Mucosa of rectum (tissue), 2 donors: ENCODE results near the gene ERMAP.
"Not testable (repeated sequence)": the region's sequence is repeated elsewhere in the genome, so short reads cannot be mapped to it uniquely, and the experiment has no call there.

Experiments
- H3K27ac ChIP-seq, 2 donors: one replicate each; pipeline ENCODE4 v1.7.0; 2013; ENCODE audit warnings: inconsistent platforms in 2 of 2, low read depth in 2 of 2, low read length in 2 of 2
- H3K27me3 ChIP-seq, 2 donors: one replicate each; pipeline ENCODE4 v1.7.0; 2013; ENCODE audit warnings: low read length in 2 of 2; ENCODE audit not compliant: control insufficient read depth in 2 of 2, insufficient read depth in 2 of 2
- H3K36me3 ChIP-seq, 2 donors: one replicate each; pipeline ENCODE4 v1.7.0; 2013; ENCODE audit warnings: low read length in 2 of 2; ENCODE audit not compliant: control insufficient read depth in 2 of 2, insufficient read depth in 2 of 2
- H3K4me1 ChIP-seq, 2 donors: one replicate each; pipeline ENCODE4 v1.7.0; 2013; ENCODE audit warnings: low read length in 2 of 2, mild to moderate bottlenecking in 1 of 2; ENCODE audit not compliant: control insufficient read depth in 2 of 2, insufficient read depth in 2 of 2
- H3K4me3 ChIP-seq, 2 donors: one replicate each; pipeline ENCODE4 v1.7.0; 2013; ENCODE audit warnings: low read length in 2 of 2
- H3K9ac ChIP-seq, 2 donors: one replicate each; pipeline ENCODE4 v1.7.0; 2013; ENCODE audit warnings: low read length in 2 of 2, low read depth in 1 of 2, mild to moderate bottlenecking in 1 of 2
- H3K9me3 ChIP-seq, 2 donors: one replicate each; pipeline ENCODE4 v1.7.0; 2013; ENCODE audit warnings: low read length in 2 of 2; ENCODE audit not compliant: control insufficient read depth in 2 of 2
- donor health status: healthy.
- donor health status: Normal muscosa, but diverticular disease.

ERMAP gene

GRCh38 chr1:42849944-42850343 is 33.0 kb downstream of the ERMAP start:
- Histone ChIP-seq H3K4me1 (peaks cover 7 to 11% of the 10 kb centered on the region in 2 donors), H3K9ac (no peak overlapping the region), H3K9me3 (no peaks in the 10 kb centered on the region), H3K36me3 (peaks cover 12 to 17% of the 10 kb centered on the region in 2 donors), H3K4me3 (no peak overlapping the region), H3K27me3 (no peaks in the 10 kb centered on the region), H3K27ac (no peak overlapping the region)

GRCh38 chr1:42851420-42851819 is 34.5 kb downstream of the ERMAP start:
- no peak overlapping the region for H3K27ac ChIP-seq
- no peak overlapping the region for H3K9ac ChIP-seq
- H3K4me3 ChIP-seq = no peak overlapping the region
- peaks cover 12 to 17% of the 10 kb centered on the region in 2 donors for H3K36me3 ChIP-seq
- no peaks in the 10 kb centered on the region for H3K9me3 ChIP-seq
- H3K27me3 ChIP-seq = no peaks in the 10 kb centered on the region
- peaks cover 7% of the 10 kb centered on the region in 2 donors for H3K4me1 ChIP-seq

- Histone ChIP-seq H3K27me3 (no peaks in the 10 kb centered on the region), H3K36me3 (peaks cover 12 to 17% of the 10 kb centered on the region in 2 donors), H3K27ac (no peak overlapping the region), H3K9ac (no peak overlapping the region), H3K4me3 (no peak overlapping the region), H3K9me3 (no peaks in the 10 kb centered on the region), H3K4me1 (peaks cover 4% of the 10 kb centered on the region in 2 donors)
These were observed 35.2 kb downstream of the ERMAP start for GRCh38 chr1:42851960-42852607.

GRCh38 chr1:42852608-42852980 is 35.7 kb downstream of the ERMAP start:
- Histone ChIP-seq H3K36me3 (peaks cover 12 to 17% of the 10 kb centered on the region in 2 donors), H3K9me3 (no peaks in the 10 kb centered on the region), H3K4me1 (no peaks in the 10 kb centered on the region), H3K27me3 (no peaks in the 10 kb centered on the region), H3K27ac (no peak overlapping the region), H3K9ac (no peak overlapping the region), H3K4me3 (no peak overlapping the region)

- Histone ChIP-seq H3K4me3 (no peak overlapping the region), H3K9ac (no peak overlapping the region), H3K27me3 (no peaks in the 10 kb centered on the region), H3K27ac (no peak overlapping the region), H3K36me3 (peaks cover 12 to 17% of the 10 kb centered on the region in 2 donors), H3K9me3 (no peaks in the 10 kb centered on the region), H3K4me1 (no peaks in the 10 kb centered on the region)
These were observed 36.4 kb downstream of the ERMAP start for GRCh38 chr1:42853116-42853884.

GRCh38 chr1:42856554-42856953 is 39.6 kb downstream of the ERMAP start:
- H3K4me1 ChIP-seq, H3K27me3 ChIP-seq, H3K27ac ChIP-seq, H3K4me3 ChIP-seq, H3K9ac ChIP-seq, H3K36me3 ChIP-seq, H3K9me3 ChIP-seq: not testable (repeated sequence)

GRCh38 chr1:42859366-42859765 is 42.4 kb downstream of the ERMAP start:
- H3K9ac ChIP-seq, H3K4me1 ChIP-seq, H3K27me3 ChIP-seq, H3K9me3 ChIP-seq, H3K4me3 ChIP-seq, H3K27ac ChIP-seq, H3K36me3 ChIP-seq: not testable (repeated sequence)

- Histone ChIP-seq H3K9me3 (no peaks in the 10 kb centered on the region), H3K27ac (no peak overlapping the region), H3K4me1 (no peaks in the 10 kb centered on the region), H3K4me3 (no peak overlapping the region), H3K27me3 (peaks cover 4% of the 10 kb centered on the region in 2 donors), H3K36me3 (no peaks in the 10 kb centered on the region), H3K9ac (no peak overlapping the region)
These were observed 43.6 kb downstream of the ERMAP start for GRCh38 chr1:42860339-42861013.

GRCh38 chr1:42861014-42861399 is 44.1 kb downstream of the ERMAP start:
- Histone ChIP-seq H3K9ac (no peak overlapping the region), H3K4me1 (no peaks in the 10 kb centered on the region), H3K27me3 (peaks cover 4% of the 10 kb centered on the region in 2 donors), H3K36me3 (no peaks in the 10 kb centered on the region), H3K4me3 (no peak overlapping the region), H3K27ac (no peak overlapping the region), H3K9me3 (no peaks in the 10 kb centered on the region)

- H3K4me3 ChIP-seq = no peak overlapping the region
- no peaks in the 10 kb centered on the region for H3K36me3 ChIP-seq
- no peak overlapping the region for H3K27ac ChIP-seq
- no peaks in the 10 kb centered on the region for H3K9me3 ChIP-seq
- H3K27me3 ChIP-seq = peaks cover 3 to 4% of the 10 kb centered on the region in 2 donors
- no peak overlapping the region for H3K9ac ChIP-seq
- H3K4me1 ChIP-seq = no peaks in the 10 kb centered on the region
These were observed 49.6 kb downstream of the ERMAP start for GRCh38 chr1:42866549-42866948.
